Fibroblast of the conjunctiva (primary cell): ENCODE data around the gene ETV5.

Experiments
- DNase-seq: peaks from one replicate; pipeline ENCODE4 v3.0.0-alpha.2; 2010; ENCODE audit warnings: low read depth

Gene ETV5

DNA sequence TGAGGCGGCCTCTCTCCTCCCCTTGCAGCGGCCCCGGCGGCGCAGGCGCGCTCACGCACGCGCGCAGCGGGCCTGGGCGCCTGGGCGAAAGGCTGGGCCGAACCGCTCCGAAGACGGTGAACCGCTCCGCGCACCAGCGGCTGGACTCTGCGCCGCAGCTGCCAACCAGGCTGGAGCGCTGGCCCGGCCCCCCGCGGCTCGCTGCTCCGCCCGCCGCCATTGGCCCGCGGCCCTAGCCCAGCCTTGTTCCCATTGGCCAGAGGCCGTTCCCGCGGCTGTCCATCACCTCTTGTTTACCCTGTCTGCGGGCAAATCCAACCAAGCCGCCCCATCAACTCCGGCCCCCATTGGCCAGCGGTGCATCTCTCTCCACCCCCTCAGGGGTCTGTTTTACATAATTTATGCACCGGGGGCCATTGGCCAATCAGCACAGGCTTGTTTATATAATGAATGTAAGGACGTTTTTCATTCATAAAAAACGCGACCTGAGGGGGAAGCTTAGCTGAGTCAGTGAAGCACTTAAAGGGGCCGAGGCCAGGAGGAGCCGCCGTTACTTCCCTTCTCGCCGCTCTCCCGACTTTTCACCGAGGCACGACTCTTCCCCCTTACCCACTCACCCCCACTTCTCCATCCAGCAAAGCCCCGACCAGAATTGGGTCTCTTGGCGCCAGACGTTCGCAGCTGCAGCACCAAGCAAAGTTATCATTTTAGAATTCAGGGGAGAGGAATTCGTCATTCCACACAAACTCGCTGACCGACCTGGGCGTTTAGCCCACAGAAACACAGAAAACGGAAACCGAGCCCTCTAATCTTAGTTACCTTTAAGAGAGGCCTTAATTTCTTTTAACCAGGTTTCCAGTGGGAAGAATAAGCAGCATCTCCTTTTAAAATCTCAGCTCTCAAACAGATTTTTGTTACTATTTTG, at the start of gene ETV5:
TSS of gene ETV5 (minus strand) at position 149 of the 925 bp plus-strand sequence. CDS start 3,221 bp downstream, outside the sequence.
- DNase-seq: peak; percentile 99

DNA sequence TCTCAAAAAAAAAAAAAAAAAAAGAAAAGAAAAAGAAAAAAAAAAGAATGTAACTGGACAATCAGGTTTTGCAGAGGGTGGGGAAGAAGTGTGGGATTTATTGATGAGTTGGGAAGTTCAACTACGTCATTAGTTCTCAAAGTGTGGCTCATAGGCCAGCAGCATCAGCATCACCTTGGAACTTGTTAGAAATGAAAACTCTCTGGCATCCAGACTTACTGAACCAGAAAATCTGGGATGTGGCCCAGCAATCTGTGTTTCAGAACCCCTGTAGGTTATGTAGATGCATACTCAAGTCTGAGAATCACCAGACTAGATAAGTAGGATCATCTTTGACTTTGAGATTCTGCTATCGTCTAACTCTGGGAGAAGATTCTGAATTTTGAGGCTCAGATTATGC, 45.8 kb upstream of the ETV5 start:
- no peak for DNase-seq

DNA sequence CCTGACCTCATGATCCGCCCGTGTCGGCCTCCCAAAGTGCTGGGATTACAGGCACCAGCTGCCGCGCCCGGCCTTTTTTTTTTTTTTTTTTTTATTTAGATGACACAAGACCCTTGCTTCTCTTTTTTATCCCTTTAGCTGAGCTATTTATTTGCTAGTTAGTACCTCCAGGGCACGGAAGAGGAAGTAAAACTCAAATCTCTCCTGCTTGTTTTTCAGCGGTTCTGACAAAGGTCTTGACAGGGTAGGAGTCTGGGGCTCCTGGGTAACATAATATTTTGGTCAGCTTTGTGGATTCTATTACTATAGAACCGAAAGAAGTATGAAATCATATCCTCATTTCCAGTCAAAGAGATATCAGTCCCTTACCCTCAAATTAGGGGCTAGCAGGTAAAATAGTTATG, 44.0 kb upstream of the ETV5 start:
- no peak for DNase-seq

DNA sequence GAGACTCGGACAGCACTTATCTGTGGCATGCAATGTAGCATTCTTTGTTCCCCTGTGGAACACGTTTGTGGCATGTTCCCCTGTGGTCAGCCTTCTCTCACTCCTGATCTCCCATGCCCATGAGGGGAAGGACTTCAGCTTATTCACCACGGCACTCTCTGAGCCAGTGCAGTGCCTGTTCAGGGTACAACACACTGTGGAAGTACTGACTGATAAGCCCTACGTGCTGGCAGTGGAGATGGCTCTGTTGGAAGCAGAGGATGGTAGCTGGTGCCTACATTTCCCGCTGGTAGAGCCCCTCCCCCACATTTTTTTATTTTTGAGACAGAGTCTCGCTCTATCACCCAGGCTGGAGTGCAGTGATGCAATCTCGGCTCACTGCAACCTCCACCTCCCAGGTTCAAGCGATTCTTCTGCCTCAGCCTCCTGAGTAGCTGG, 43.5 kb upstream of the ETV5 start:
- no peak for DNase-seq

DNA sequence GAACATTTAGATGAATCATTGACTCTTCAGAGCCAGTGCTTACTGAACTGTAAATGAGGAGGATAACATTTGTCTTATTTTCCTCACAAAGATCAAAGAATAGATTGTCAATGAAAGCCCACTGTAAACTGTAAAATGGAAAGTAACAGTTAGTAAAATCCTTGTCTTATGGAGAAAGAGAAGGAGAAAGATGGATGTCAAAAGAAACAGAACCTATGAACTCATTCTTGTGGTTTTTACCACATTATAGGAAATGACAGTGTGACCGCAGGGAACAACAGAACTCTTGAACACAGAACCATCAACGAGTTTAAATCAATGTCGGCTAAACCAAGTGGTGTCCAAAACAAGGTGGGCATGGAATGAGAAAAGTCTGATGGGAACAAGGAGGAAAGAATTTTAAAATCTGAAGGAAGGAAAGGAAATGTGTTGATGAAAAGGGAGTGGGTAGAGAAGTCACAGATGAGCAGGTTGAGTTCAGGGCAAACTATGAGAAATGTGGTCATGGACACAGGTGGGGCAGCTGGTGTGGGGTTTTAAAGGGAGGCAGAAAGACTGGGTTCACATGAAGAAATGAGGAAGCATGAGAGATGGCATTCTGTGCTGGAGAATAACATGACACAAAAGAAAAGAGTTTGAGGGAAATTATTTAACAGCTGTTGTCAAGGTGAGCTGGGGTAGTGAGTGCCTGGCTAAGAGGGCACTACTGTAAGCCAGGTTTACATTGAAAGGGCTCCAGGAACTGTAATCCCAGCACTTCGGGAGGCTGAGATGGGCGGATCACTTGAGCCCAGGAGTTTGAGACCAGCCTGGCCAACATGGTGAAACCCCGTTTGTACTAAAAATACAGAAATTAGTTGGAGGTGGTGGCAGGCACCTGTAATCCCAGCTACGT, 42.4 kb upstream of the ETV5 start:
- DNase-seq: no peak

DNA sequence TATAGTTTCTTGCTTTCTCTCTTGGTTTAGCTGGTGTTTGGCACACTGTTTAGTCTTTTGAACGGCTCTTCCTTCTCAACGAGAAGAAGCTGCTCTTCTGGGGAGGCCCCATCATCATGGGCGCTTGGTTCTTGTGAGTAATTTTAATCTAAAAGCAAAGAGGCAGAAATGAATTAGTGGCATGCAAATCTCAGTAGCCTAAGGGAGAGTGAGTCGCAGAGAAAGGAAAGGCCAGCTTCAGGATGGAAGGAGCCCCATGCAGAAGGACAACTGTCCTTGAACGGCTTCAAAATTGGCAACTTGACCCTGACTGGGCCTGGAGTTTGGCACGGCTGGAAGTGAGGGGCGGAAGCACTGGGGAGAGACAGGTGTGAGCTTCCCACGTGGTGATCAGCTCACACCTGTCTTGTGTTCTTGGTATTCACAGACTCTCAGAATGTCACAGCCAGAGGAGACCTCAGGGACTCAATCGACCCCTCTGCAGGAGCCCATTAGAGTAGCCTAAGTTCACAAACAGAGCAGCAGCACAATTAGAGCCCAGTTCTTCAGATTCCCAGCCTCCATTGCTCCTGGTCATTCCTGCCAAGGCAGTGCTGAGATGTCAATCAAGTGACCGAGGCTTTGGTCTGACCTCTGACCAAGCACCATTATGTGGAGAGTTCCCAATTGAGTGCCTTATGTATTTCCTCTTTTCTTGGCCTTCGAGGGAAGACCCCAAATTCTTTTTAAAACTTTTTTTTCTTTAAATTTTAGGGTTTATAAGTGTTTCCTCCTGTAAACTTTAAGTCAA, 41.3 kb upstream of the ETV5 start:
- DNase-seq: no peak

DNA sequence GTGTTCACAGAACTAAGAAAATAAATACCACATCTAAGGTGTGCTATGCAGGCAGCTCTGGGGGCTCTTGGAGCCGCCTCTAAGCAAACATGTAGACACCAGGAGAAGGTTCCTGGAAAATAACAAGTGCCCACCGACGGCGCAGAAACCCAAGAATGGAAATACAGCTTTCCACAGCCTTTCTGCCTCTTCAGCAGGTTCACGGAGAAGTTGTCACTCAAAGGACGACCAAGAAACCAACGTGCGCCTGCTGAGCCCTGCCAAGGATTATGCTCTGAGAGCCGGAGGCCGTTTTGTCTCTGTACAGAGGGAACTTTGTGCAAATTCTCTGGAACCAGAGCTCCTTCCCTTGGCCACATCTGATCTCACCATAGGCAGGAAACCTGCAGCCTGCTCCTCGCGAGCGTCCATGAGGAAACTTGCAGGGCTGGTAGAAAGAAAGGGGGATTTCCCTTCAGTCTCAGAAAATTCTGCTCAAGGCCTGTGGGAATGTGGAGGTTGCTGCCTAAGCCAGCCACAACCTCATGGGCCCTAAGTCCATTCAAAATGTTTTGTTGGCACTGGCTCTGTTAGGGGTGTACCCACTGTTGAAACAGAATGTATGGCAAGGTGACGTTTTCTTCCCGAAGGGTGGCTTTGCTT, 40.6 kb upstream of the ETV5 start:
- DNase-seq: no peak

DNA sequence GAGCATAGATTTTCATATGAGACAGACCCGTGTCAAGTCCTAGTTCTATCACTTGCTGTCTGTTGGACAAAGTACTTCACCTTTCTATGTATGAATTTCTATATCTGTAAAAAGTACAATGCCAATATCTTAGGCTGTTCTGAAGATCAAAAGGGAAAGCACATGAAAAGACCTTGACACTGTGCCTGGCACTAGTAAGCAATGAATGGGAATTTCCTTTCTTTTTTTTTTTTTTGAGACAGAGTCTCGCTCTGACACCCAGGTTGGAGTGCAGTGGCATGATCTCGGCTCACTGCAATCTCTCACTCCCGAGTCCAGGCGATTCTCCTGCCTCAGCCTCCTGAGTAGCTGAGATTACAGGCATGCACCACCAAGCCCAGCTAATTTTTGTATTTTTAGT, 35.4 kb upstream of the ETV5 start:
- DNase-seq: no peak

DNA sequence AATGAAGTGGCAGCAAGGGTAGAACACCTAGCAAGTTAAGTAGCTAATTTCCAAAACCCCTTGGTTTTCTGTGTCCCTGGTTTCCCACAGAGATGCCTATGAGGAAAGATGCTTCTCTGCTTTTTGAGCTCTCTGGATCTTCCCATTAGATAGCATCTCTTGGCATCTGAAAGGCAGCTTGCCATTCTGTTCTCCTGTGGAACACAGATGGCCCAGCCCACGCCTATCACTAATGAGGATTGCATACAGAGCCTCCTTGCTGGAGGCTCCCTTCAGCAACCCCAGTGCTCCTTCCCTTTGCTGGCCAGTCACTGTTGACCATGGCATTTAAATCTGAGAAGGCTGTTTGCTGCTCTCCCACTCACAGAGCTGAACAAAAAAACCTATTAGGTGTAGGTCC, 34.4 kb upstream of the ETV5 start:
- no peak for DNase-seq

DNA sequence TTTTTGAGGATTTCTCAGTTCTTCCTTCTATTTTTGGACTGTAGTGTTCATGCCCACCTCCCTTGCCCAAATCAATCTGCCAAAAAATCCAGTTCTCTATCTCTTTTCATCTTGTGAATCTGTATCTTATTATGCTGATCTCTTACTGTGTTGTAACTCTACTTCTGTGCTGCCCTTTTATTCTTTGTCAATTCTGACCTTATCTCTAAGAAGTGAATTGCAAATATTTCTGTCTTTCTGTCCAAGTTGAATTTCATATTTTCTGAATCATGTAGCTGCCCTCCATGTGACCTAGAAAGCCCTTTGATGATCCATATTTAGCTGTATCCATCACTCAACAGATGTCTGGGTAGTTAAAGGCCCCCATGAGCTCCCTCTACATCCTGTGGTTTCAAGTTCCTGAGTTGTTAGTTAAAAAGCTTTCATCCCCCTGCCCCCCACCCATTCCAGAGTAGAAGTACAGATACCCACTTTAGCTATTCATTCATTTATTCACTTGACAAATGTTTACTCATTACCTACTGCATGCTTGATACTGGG, 33.6 kb upstream of the ETV5 start:
- DNase-seq: no peak

DNA sequence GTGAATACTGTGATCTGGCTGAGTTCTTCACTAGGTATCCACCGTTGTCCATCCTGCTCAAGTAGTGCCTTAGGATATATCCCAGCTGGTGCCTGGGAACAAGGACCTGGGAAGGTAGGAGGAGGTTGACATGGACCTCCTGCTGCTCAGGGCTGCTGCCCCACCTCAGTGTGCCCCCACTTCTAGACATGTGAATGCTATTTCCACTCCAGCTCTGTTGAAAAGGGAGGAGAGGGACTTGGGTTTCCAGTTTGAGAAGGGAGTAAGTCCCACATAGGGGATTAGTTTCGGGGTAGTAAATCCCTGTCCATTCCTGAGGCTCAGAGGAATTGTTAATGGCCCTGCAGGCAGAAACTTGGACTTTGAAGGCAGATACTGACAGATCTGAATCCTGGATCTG, 32.9 kb upstream of the ETV5 start:
- no peak for DNase-seq

DNA sequence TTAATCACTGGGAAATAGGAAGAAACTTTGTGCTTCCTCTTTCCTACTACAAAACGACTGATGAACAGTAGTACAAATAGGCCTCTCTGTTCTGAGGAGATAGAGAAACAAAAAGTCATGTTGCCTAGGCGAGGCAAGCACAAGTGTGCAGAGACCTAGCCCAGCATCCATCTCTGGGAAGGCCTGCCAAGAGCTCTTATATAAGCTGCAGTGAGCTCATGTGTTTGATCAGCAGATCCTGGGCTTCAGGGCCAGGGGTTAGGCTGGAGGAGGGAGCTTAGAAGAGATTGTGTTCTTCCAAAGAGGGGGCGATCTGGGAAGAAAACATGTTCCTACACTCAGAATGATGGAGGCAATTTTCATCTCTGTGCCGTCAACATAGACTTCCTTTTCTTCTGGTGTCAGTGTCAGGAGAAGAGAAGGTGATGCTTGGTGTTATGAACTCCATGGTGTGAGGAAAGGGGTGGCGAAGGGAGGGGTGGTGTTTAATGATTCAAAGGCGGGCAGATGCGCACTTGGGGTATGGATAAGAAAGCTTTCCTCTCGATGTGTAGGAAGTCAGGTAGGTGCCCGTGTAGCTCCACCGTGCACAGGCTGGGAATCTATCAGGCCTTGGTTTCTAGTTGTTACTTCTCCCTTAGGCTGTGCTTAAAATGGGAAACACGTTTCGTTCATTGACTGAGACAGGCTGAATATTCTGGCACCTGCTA, 29.5 kb upstream of the ETV5 start:
- DNase-seq: no peak

DNA sequence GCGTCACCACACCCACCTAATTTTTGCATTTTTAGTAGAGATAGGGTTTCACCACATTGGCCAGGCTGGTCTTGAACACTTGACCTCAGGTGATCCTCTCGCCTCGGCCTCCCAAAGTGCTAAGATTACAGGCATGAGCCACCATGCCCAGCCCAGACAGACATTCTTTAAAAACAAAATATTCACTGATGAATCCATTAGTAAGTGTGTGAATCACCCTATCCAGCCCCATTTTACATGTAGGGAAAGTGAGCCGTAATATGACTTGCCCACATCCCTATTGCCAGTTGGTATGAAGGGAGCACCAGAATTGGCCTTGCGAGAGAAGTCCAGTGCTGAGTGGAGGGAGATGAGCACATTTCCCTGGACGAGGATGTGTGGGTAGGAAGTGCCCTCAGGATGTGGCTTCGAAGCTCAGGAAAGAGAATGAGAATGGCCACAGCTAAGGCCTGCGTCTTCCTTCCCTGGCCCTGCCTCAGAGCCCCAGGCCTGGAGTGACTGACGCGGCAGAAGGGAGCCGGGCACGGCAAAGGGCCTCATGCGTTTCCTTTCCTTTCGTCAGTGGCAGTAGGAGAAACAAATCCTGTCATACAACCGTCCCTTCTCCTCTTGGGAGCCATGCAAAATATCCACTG, 28.3 kb upstream of the ETV5 start:
- no peak for DNase-seq

DNA sequence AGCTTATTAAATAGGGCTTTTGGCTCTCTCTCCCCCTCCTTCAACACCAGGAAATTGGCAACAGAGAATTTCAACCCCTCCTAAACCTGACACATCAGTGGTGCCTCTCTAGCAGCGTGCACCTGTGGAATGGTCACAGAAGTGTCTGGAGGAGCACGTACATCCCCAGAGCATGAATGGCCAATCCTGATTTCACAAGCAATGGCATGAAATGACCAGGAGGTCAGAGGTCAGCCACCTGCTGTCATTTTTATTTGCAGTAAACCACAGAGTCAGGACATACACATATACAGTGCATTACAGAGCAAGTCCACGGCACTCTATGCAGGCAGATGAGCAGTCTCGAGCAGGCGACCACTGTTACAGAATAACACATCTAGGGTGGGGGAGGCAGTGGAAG, 25.1 kb upstream of the ETV5 start:
- DNase-seq: no peak

DNA sequence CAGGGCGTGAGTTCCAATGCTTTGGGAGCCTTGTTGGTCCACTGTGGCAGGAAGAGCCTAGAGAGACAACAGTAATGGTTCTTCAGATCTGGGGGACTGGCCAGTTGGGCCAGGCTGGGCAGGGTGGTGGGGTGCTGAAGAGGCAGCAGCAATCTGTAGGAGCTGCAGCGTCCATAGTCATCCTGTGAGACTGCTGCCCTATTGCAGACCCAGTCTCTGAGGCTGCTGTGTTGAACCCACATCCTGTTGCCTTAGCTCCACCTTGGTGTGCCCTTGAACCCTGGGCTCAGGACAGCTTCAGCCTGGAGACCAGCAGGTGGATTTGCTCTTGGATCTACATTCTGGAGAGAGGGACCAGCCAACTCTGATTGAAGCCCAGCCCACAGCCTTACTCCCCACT, 23.6 kb upstream of the ETV5 start:
- no peak for DNase-seq

DNA sequence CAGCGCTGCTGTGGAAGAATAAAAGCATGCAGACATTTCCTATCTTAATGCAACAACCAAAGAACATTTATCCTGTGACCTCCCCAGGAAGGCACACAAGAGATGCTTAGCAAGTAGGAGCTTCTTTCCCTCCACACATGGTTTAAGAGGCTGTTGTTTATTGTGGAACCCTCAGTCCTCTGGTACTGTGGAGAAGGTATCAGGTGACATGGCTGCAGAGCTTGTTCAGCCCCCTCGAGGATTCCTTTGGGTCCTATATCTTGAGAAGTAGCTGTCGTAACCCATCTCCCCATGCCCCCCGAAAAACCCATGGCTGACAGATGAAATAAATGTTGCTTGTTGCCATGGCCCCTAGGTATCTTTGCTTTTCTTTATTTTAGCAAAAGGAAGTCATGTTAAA, 20.3 kb upstream of the ETV5 start:
- no peak for DNase-seq

DNA sequence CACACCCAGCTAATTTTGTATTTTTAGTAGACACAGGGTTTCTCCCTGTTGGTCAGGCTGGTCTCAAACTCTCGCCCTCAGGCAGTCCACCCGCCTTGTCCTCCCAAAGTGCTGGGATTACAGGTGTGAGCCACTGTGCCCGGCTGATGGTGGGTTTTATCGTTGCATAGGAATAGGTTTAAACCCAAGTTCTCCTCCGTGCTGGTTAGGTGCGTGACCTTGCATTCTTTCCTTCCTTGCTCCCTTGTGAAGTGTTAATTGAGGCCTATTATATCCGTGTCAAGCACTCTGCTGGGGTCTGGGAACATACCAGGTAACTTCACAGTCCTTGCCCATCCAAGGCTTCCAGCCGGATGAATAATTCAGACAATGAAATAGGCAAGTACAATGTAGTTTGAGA, 19.3 kb upstream of the ETV5 start:
- no peak for DNase-seq

DNA sequence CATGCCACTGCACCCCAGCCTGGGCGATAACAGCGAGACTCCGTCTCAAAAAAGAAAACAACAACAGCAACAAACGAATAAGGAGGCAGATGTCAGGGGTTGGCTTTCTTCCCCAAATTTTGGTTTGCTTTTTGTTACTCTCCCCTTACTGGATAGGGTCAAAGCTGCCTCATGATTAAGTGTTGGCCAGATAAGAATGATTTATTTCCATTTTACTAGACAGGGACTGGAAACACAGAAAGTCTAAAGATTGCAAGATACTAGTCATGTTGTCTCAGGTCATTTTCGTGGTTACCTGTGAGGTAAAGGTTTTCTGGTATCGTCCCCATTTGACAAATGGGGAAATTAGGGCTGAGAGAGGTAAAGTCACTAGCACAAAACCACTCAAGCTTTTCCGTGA, 18.6 kb upstream of the ETV5 start:
- no peak for DNase-seq

DNA sequence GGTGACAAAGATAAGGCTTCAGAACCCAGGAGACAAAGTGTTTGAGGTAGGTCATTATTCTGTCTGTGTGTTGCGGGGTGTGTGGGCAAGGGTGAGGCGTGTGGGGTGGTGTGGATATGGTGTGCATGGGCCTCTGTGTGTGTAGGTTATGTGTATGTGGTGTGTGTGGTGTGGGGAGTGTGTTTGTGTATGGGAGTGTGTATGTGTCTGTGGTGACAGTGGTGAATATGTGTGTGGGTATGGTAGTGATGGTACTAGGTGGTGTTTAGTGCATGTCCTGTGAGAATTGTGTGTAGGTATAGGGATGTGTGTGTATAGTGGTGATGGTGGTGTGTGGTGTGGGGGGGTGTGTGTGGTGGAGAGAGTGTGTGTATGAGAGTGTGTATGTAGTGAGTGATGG, 16.2 kb upstream of the ETV5 start:
- no peak for DNase-seq

DNA sequence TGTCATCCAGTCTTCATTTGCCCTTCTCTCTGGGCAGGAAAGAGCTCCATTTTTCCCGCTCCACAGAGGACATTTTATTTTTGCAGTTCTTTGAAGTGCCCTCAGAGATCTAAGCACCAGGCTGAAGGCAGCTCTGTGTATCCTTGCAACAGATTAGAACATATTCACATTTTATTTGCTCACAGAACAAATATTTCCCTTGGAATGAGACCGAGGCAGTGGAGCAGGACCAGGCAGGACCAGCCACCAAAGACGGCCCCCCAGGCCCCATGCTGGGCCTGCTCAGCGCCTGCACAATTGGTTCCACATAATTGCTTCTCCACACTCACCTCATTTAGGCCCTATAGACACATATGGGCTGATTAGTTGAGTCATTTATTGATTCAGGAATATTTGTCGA, 15.7 kb upstream of the ETV5 start:
- no peak for DNase-seq
